Endothelial cell of umbilical vein (primary cell): ENCODE measurements around the gene C1orf226. TPM values are rescaled to one million over a fixed set of nuclear protein-coding genes. Genes with fewer than 3 reads are reported as not detected.

Experiments
- BruUV-seq: library from RNA; stranded (reverse); fragments of 400-500 nt; replicated peaks from 2 replicates; lab custom pipeline; 2021; lab: Mats Ljungman, UMichigan
- CTCF ChIA-PET: fragments of 300-600, 350-600 bp; sonication (Branson Sonifier 250); formaldehyde crosslinking; loops from one replicate; lab custom pipeline; 2021; ENCODE audit warnings: antibody characterized with exemption, inconsistent platforms; lab: Charles Lee
- POLR2A ChIA-PET: fragments of 300-600, 350-600 bp; sonication (Branson Sonifier 250); formaldehyde crosslinking; loops from one replicate; lab custom pipeline; 2021; ENCODE audit warnings: antibody characterized with exemption, inconsistent platforms; lab: Charles Lee
- DNase-seq: peaks from one replicate; pipeline ENCODE4 v3.0.0-alpha.2; 2011; ENCODE audit warnings: low read depth, low spot score
- FAIRE-seq: peaks from 2 replicates; lab custom pipeline; 2011; peaks lifted over from hg19 to GRCh38; lab: Jason Lieb, UNC
- H2AFZ ChIP-seq: 2 replicates; pipeline ENCODE4 v1.6.0; 2012; ENCODE audit warnings: low read depth, low read length, control low read depth, inconsistent platforms
- H3K27ac ChIP-seq: 2 replicates; pipeline ENCODE4 v1.5.1; 2011; ENCODE audit warnings: low read depth, mild to moderate bottlenecking, control low read depth, low read length, moderate library complexity; ENCODE audit not compliant: insufficient read depth
- H3K27me3 ChIP-seq, 2 experiments: 2 replicates each; pipeline versions ENCODE4 v1.6.0 to v1.6.1; 2011; ENCODE audit warnings: low read length in 2 of 2, mixed read lengths in 1 of 2; ENCODE audit not compliant: control insufficient read depth in 2 of 2, insufficient read depth in 2 of 2
- H3K36me3 ChIP-seq, 2 experiments: 2 replicates in 1 of 2; 3 replicates in 1 of 2; pipeline ENCODE4 v1.5.1; 2011; ENCODE audit warnings: low read length in 2 of 2, mild to moderate bottlenecking in 1 of 2, moderate library complexity in 1 of 2; ENCODE audit not compliant: control insufficient read depth in 2 of 2, insufficient read depth in 2 of 2; ENCODE audit errors: extremely low read depth in 1 of 2
- H3K4me1 ChIP-seq: 3 replicates; pipeline ENCODE4 v1.5.1; 2011; ENCODE audit warnings: mild to moderate bottlenecking, low read length; ENCODE audit not compliant: control insufficient read depth, insufficient read depth; ENCODE audit errors: extremely low read depth
- H3K4me2 ChIP-seq: 2 replicates; pipeline ENCODE4 v1.6.1; 2011; ENCODE audit warnings: low read length, control low read depth, mixed read lengths; ENCODE audit not compliant: insufficient read depth
- H3K4me3 ChIP-seq, 3 experiments: fragments of 200-600 bp in 1 of 3; sonication (generic), shearing (Covaris generic) in 1 of 3; replicated peaks in 1 of 3; 2 replicates each; pipeline ENCODE4 v1.5.1; 2011 to 2016; ENCODE audit warnings: control low read depth in 3 of 3, low read length in 3 of 3, mild to moderate bottlenecking in 2 of 3, inconsistent platforms in 1 of 3, low read depth in 1 of 3, moderate library complexity in 1 of 3; ENCODE audit not compliant: insufficient read depth in 1 of 3
- H3K79me2 ChIP-seq: 2 replicates; pipeline ENCODE4 v1.6.0; 2012; ENCODE audit warnings: low read length, inconsistent platforms; ENCODE audit not compliant: control insufficient read depth, insufficient read depth
- H3K9ac ChIP-seq: replicated peaks from 2 replicates; pipeline ENCODE3; 2011; ENCODE audit warnings: low read length, control low read depth; ENCODE audit not compliant: insufficient read depth; ENCODE audit errors: extremely low read depth
- H3K9me1 ChIP-seq: replicated peaks from 3 replicates; pipeline ENCODE4 v1.6.0; 2011; ENCODE audit warnings: mild to moderate bottlenecking, low read length; ENCODE audit not compliant: control insufficient read depth, insufficient read depth; ENCODE audit errors: extremely low read depth
- H3K9me3 ChIP-seq: replicated peaks from 2 replicates; pipeline ENCODE4 v1.5.1; 2012; ENCODE audit warnings: low read length, inconsistent platforms; ENCODE audit not compliant: control insufficient read depth, insufficient read depth
- H4K20me1 ChIP-seq: replicated peaks from 2 replicates; pipeline ENCODE3; 2011; ENCODE audit warnings: mild to moderate bottlenecking, low read length; ENCODE audit not compliant: control insufficient read depth, insufficient read depth; ENCODE audit errors: extremely low read depth
- CTCF ChIP-seq, 2 donors: IDR thresholded peaks; 1 replicate in 1 of 2; 2 replicates in 1 of 2; pipeline ENCODE4 v1.5.1; 2011; ENCODE audit warnings: low read length in 2 of 2, mild to moderate bottlenecking in 2 of 2, moderate library complexity in 2 of 2, control low read depth in 1 of 2, inconsistent platforms in 1 of 2, low read depth in 1 of 2; ENCODE audit not compliant: insufficient read depth in 1 of 2; ENCODE audit errors: extremely low read depth in 1 of 2
- EZH2 ChIP-seq: IDR thresholded peaks from 2 replicates; pipeline ENCODE4 v1.6.1; 2012; ENCODE audit warnings: borderline replicate concordance, low read depth, mild to moderate bottlenecking, moderate library complexity, low read length, inconsistent platforms; ENCODE audit not compliant: severe bottlenecking
- FOS ChIP-seq: IDR thresholded peaks from 2 replicates; pipeline ENCODE4 v1.6.1; 2011; ENCODE audit warnings: mild to moderate bottlenecking, low read length, moderate library complexity, borderline replicate concordance; ENCODE audit not compliant: insufficient read depth
- GATA2 ChIP-seq: IDR thresholded peaks from 2 replicates; pipeline ENCODE4 v1.7.0; 2011; ENCODE audit warnings: low read depth, mild to moderate bottlenecking, moderate library complexity, mixed read lengths, low read length; ENCODE audit not compliant: insufficient read length, insufficient read depth
- JUN ChIP-seq: IDR thresholded peaks from 2 replicates; pipeline ENCODE4 v1.6.1; 2011; ENCODE audit warnings: borderline replicate concordance, low read depth; ENCODE audit not compliant: insufficient read length, insufficient read depth
- MAX ChIP-seq: IDR thresholded peaks from 2 replicates; pipeline ENCODE4 v1.6.1; 2011; ENCODE audit not compliant: insufficient read depth, insufficient read length
- MYC ChIP-seq: IDR thresholded peaks from one replicate; pipeline ENCODE4 v1.6.1; 2011; ENCODE audit warnings: mild to moderate bottlenecking, low read depth, low read length
- POLR2A ChIP-seq: IDR thresholded peaks from 2 replicates; pipeline ENCODE4 v1.6.1; 2012; ENCODE audit warnings: low read depth, mild to moderate bottlenecking, control low read depth, low read length
- POLR2AphosphoS5 ChIP-seq: IDR thresholded peaks from 2 replicates; pipeline ENCODE4 v1.6.1; 2012; ENCODE audit warnings: low read depth, mild to moderate bottlenecking, control low read depth, low read length, moderate library complexity; ENCODE audit not compliant: insufficient read depth
- dilution Hi-C: fragments of 300-500 bp; cut with MboI; formaldehyde crosslinking; loops from one replicate; pipeline ENCODE4 v1.15.0; 2019; ENCODE audit warnings: low sequenced_read_pairs; ENCODE audit not compliant: extremely low pct_ligation_motif_present
- intact Hi-C: fragments of 100-400 bp; cut with micrococcal nuclease; formaldehyde crosslinking; loops from one replicate; pipeline ENCODE4 v1.10.0; 2022
- polyA plus RNA-seq, 4 experiments: library from polyadenylated mRNA; depleted of rRNA in 3 of 4; stranded (reverse) in 3 of 4; unstranded in 1 of 4; fragments of >200 nt; gene quantifications; 2 replicates each; pipeline versions ENCODE4 v1.2.1 to v1.2.3, GENCODE V29; 2011 to 2012; ENCODE audit warnings: missing spikeins in 1 of 4
- total RNA-seq: library from RNA; stranded (reverse); gene quantifications from 2 replicates; pipeline ENCODE4 v1.2.3, GENCODE V29; 2021

The C1orf226 gene
- total and polyA plus RNA-seq, 2 donors (not counting 3 experiments of a cell fraction or from before 2014, with no cell fraction given) = 2.5 to 4.2 TPM

- CTCF ChIA-PET = no interaction called here
- H2AFZ ChIP-seq = no peak overlapping the region
Observed at GRCh38 chr1:162361349-162361748, 20.2 kb upstream of the C1orf226 start.

More at GRCh38 chr1:162361349-162361748, 20.2 kb upstream of the C1orf226 start:
- Histone ChIP-seq H3K4me1 (no peaks in the 10 kb centered on the region), H3K27ac (no peak overlapping the region), H3K36me3 (peaks cover 0 to 4% of the 10 kb centered on the region in 2 experiments), H4K20me1 (no peaks in the 10 kb centered on the region), H3K4me2 (no peak overlapping the region), H3K4me3 (no peak overlapping the region), H3K27me3 (no peaks in the 10 kb centered on the region), H3K9me1 (no peaks in the 10 kb centered on the region), H3K79me2 (no peaks in the 10 kb centered on the region), H3K9ac (no peak overlapping the region), H3K9me3 (no peaks in the 10 kb centered on the region)
- TF ChIP-seq POLR2AphosphoS5 (no peak), CTCF (IDR thresholded peaks at IDR 0.05; ENCODE audit: extremely low read depth in 1 of 2, insufficient read depth in 1 of 2, low read depth in 1 of 2, low read length in 2 of 2) (no peak), POLR2A (no peak), EZH2 (no peak), MAX (no peak), FOS (no peak), JUN (no peak), GATA2 (no peak), MYC (no peak)
- POLR2A ChIA-PET = no interaction called here
- BruUV-seq = no TSS peak
- dilution Hi-C loops (no loop called here), intact Hi-C loops (no loop called here)
- FAIRE-seq (no peak), DNase-seq (no peak)
